GM19452 (cell line): ENCODE results near the gene RAE1.

Source experiments
- ATAC-seq: cut with Tn5 transposase; IDR thresholded peaks from one replicate; pipeline ENCODE4 v1.9.1; 2021; ENCODE audit not compliant: unreplicated experiment

RAE1 gene

GRCh38 chr20:57369596-57369995 lies 18.5 kb downstream of the RAE1 start:
- no peak for ATAC-seq

- no peak for ATAC-seq
Observed at GRCh38 chr20:57370316-57370715, 19.3 kb downstream of the RAE1 start.

GRCh38 chr20:57371363-57371762 lies 20.3 kb downstream of the RAE1 start:
- no peak for ATAC-seq

GRCh38 chr20:57372157-57372556 lies 21.1 kb downstream of the RAE1 start:
- no peak for ATAC-seq

GRCh38 chr20:57372581-57373350 lies 21.7 kb downstream of the RAE1 start:
- ATAC-seq, result no peak

GRCh38 chr20:57374343-57374930 lies 23.4 kb downstream of the RAE1 start:
- ATAC-seq, result no peak

- ATAC-seq, result no peak
Observed at GRCh38 chr20:57374931-57375651, 24.0 kb downstream of the RAE1 start.

- no peak for ATAC-seq
Observed at GRCh38 chr20:57375652-57376230, 24.7 kb downstream of the RAE1 start.

- no peak for ATAC-seq
Observed at GRCh38 chr20:57377350-57377749, 26.3 kb downstream of the RAE1 start.

GRCh38 chr20:57378107-57378506 lies 27.1 kb downstream of the RAE1 start:
- ATAC-seq, result no peak

GRCh38 chr20:57378646-57379262 lies 27.7 kb downstream of the RAE1 start:
- no peak for ATAC-seq

- no peak for ATAC-seq
Observed at GRCh38 chr20:57379263-57379647, 28.2 kb downstream of the RAE1 start.

GRCh38 chr20:57380081-57380750 lies 29.2 kb downstream of the RAE1 start:
- ATAC-seq, result no peak

GRCh38 chr20:57381596-57382503 lies 30.8 kb downstream of the RAE1 start:
- ATAC-seq, result no peak

- no peak for ATAC-seq
Observed at GRCh38 chr20:57382516-57382915, 31.5 kb downstream of the RAE1 start.

- ATAC-seq, result no peak
Observed at GRCh38 chr20:57383447-57384347, 32.6 kb downstream of the RAE1 start.

- ATAC-seq, result no peak
Observed at GRCh38 chr20:57384486-57384885, 33.4 kb downstream of the RAE1 start.

GRCh38 chr20:57384953-57385761 lies 34.1 kb downstream of the RAE1 start:
- ATAC-seq, result no peak
